Glutamatergic neuron (in vitro differentiated cells): ENCODE results near the gene PCDHGB6. TPM values are rescaled to one million over a fixed set of nuclear protein-coding genes. Genes with fewer than 3 reads are reported as not detected.
"Not testable (repeated sequence)": the region's sequence is repeated elsewhere in the genome, so short reads cannot be mapped to it uniquely, and the experiment has no call there.

ENCODE experiments used
- DNase-seq: peaks from one replicate; pipeline ENCODE4 v3.0.0; 2022
- H3K27ac Mint-ChIP-seq: one replicate; pipeline ENCODE4 v1.8.0; 2020; ENCODE audit warnings: mild to moderate bottlenecking, mixed read lengths, inconsistent platforms; ENCODE audit not compliant: unreplicated experiment
- H3K27me3 Mint-ChIP-seq: one replicate; pipeline ENCODE4 v1.8.0; 2020; ENCODE audit warnings: mild to moderate bottlenecking, moderate library complexity, mixed read lengths, inconsistent platforms; ENCODE audit not compliant: unreplicated experiment
- H3K36me3 Mint-ChIP-seq: one replicate; pipeline ENCODE4 v1.8.0; 2020; ENCODE audit warnings: mild to moderate bottlenecking, mixed read lengths, inconsistent platforms; ENCODE audit not compliant: unreplicated experiment
- H3K4me1 Mint-ChIP-seq: one replicate; pipeline ENCODE4 v1.8.0; 2020; ENCODE audit warnings: mild to moderate bottlenecking, low read depth, mixed read lengths, inconsistent platforms; ENCODE audit not compliant: unreplicated experiment
- H3K4me3 Mint-ChIP-seq: one replicate; pipeline ENCODE4 v1.8.0; 2020; ENCODE audit warnings: mild to moderate bottlenecking, mixed read lengths, inconsistent platforms; ENCODE audit not compliant: unreplicated experiment
- H3K9me3 Mint-ChIP-seq: one replicate; pipeline ENCODE4 v1.8.0; 2020; ENCODE audit warnings: mild to moderate bottlenecking, moderate library complexity, mixed read lengths, inconsistent platforms; ENCODE audit not compliant: unreplicated experiment
- CTCF ChIP-seq: fragments of 200-600 bp; sonication (generic); IDR thresholded peaks from one replicate; pipeline ENCODE4 v1.5.0; 2021; ENCODE audit not compliant: partially characterized antibody, unreplicated experiment
- total RNA-seq: library from RNA; stranded (reverse); fragmentation: NEBNext Ultra II Directional; extraction: Animal tissue kit (Norgen Biotek cat#: 25700); gene quantifications from one replicate; pipeline ENCODE4 v1.2.1, GENCODE V29; 2021; ENCODE audit not compliant: unreplicated experiment

PCDHGB6 gene
- total RNA-seq, 1 donor from 2014 or later, result 59.8 TPM

- Mint-ChIP-seq H3K27ac (peak within 1 kb of the TSS; percentile 94), H3K36me3 (peaks cover 81% of the 10 kb centered on the region), H3K9me3 (peaks cover 69% of the 10 kb centered on the region), H3K4me3 (peak within 1 kb of the TSS; percentile 92), H3K27me3 (peaks cover 30% of the 10 kb centered on the region)
- H3K4me1 Mint-ChIP-seq, result not testable (repeated sequence)
- peak; percentile 74 for DNase-seq
- TF ChIP-seq CTCF, result peak; percentile 53
Observed at GRCh38 chr5:141417494-141418172, 9.8 kb downstream of the PCDHGB6 start, which contains the start of gene PCDHGB7. TSS of gene PCDHGB7 (plus strand) at chr5:141417677. CDS start at chr5:141417860, 183 bp downstream.

- TF ChIP-seq CTCF, result no peak
- peak overlapping the region; percentile 24 for H3K27ac Mint-ChIP-seq
- no peak for DNase-seq
- peaks cover 78% of the 10 kb centered on the region for H3K36me3 Mint-ChIP-seq
- H3K4me1 Mint-ChIP-seq, result no peaks in the 10 kb centered on the region
- H3K27me3 Mint-ChIP-seq, result peaks cover 27% of the 10 kb centered on the region
- peak overlapping the region; percentile 92 for H3K4me3 Mint-ChIP-seq
- H3K9me3 Mint-ChIP-seq, result peaks cover 66% of the 10 kb centered on the region
Observed at GRCh38 chr5:141419074-141419880, 11.5 kb downstream of the PCDHGB6 start.

- Mint-ChIP-seq H3K9me3 (peaks cover 54% of the 10 kb centered on the region), H3K27me3 (peaks cover 23% of the 10 kb centered on the region), H3K36me3 (peaks cover 79% of the 10 kb centered on the region), H3K4me3 (peak within 1 kb of the TSS; percentile 70), H3K27ac (no peak within 1 kb of the TSS), H3K4me1 (no peaks in the 10 kb centered on the region)
- TF ChIP-seq CTCF, result peak; percentile 38
- DNase-seq, result no peak
Observed at GRCh38 chr5:141420855-141421488, 13.2 kb downstream of the PCDHGB6 start, which contains the start of gene PCDHGA11. TSS of gene PCDHGA11 (plus strand) at chr5:141421051. CDS start at chr5:141421228, 177 bp downstream.

- H3K27ac Mint-ChIP-seq, result no peak overlapping the region
- H3K27me3 Mint-ChIP-seq, result peaks cover 23% of the 10 kb centered on the region
- no peak for TF ChIP-seq CTCF
- DNase-seq, result no peak
- no peaks in the 10 kb centered on the region for H3K4me1 Mint-ChIP-seq
- peaks cover 54% of the 10 kb centered on the region for H3K9me3 Mint-ChIP-seq
- peaks cover 84% of the 10 kb centered on the region for H3K36me3 Mint-ChIP-seq
- peak overlapping the region; percentile 70 for H3K4me3 Mint-ChIP-seq
Observed at GRCh38 chr5:141421489-141421855, 13.7 kb downstream of the PCDHGB6 start.
